K562 (cell line): Measurements from ENCODE around the gene SMAD4. TPM values are rescaled to one million over a fixed set of nuclear protein-coding genes. Genes with fewer than 3 reads are reported as not detected.

Experiments
- ATAC-seq: fragments of 200-7000 bp; cut with Tn5 transposase; 3 replicates; pipeline ENCODE4 v1.9.1; 2020; ENCODE audit warnings: moderate library complexity
- BruUV-seq: library from RNA; stranded (reverse); fragments of 400-500 nt; replicated peaks from 2 replicates; lab custom pipeline; 2021; lab: Mats Ljungman, UMichigan
- CTCF ChIA-PET: fragments of 300-600 bp; formaldehyde crosslinking; extraction: SDS; loops from one replicate; lab custom pipeline; 2021; ENCODE audit warnings: low intra/inter-chr PET ratio; lab: Yijun Ruan, JAX
- POLR2A ChIA-PET: fragments of 300-600, 350-650 bp; sonication (Branson Sonifier 250); formaldehyde crosslinking; extraction: SDS; loops from one replicate; lab custom pipeline; 2021; ENCODE audit warnings: antibody characterized with exemption, inconsistent platforms; lab: Yijun Ruan, JAX
- DNase-seq, 4 experiments: peaks; one replicate each; pipeline versions ENCODE4 v3.0.0 to v3.0.0-alpha.2; 2011 to 2018; ENCODE audit warnings: low spot score in 3 of 4, mixed read lengths in 3 of 4; ENCODE audit errors: extremely low read depth in 1 of 4
- FAIRE-seq: peaks from 2 replicates; lab custom pipeline; 2011; peaks lifted over from hg19 to GRCh38; lab: Jason Lieb, UNC
- H2AFZ ChIP-seq: 2 replicates; pipeline ENCODE4 v1.6.0; 2011; ENCODE audit warnings: low read depth, low read length, control low read depth, inconsistent platforms
- H3K27ac ChIP-seq: fragments of 200-600 bp; 3 replicates; pipeline ENCODE4 v1.8.0; 2011; ENCODE audit warnings: low read depth, mild to moderate bottlenecking, control low read depth, inconsistent platforms, low read length, moderate library complexity, mixed read lengths; ENCODE audit errors: extremely low read depth
- H3K27me3 ChIP-seq, 2 experiments: fragments of 300-600 bp in 1 of 2; 2 replicates in 1 of 2; 3 replicates in 1 of 2; pipeline versions ENCODE4 v1.6.0 to v1.8.0; 2011; ENCODE audit warnings: inconsistent platforms in 2 of 2, low read length in 2 of 2, mild to moderate bottlenecking in 1 of 2, mixed read lengths in 1 of 2, moderate library complexity in 1 of 2; ENCODE audit not compliant: control insufficient read depth in 2 of 2, insufficient read depth in 2 of 2
- H3K36me3 ChIP-seq: fragments of 300-600 bp; 3 replicates; pipeline ENCODE4 v1.8.0; 2011; ENCODE audit warnings: mild to moderate bottlenecking, low read length, inconsistent platforms; ENCODE audit not compliant: control insufficient read depth, insufficient read depth
- H3K4me1 ChIP-seq, 2 experiments: fragments of 200-600 bp in 1 of 2; replicated peaks in 1 of 2; 2 replicates in 1 of 2; 3 replicates in 1 of 2; pipeline versions ENCODE4 v1.5.1 to v1.8.0; 2011; ENCODE audit warnings: inconsistent platforms in 2 of 2, low read length in 2 of 2, mild to moderate bottlenecking in 1 of 2, mixed read lengths in 1 of 2, moderate library complexity in 1 of 2; ENCODE audit not compliant: control insufficient read depth in 2 of 2, insufficient read depth in 2 of 2
- H3K4me2 ChIP-seq: 2 replicates; pipeline ENCODE4 v1.6.1; 2011; ENCODE audit warnings: low read length, control low read depth, inconsistent platforms, mixed read lengths; ENCODE audit not compliant: insufficient read depth
- H3K4me3 ChIP-seq: fragments of 200-600 bp; sonication (generic), shearing (Covaris generic); 2 replicates; pipeline ENCODE4 v1.5.1; 2016; ENCODE audit warnings: control low read depth, inconsistent platforms
- H3K79me2 ChIP-seq: fragments of 200-600 bp; 3 replicates; pipeline ENCODE4 v1.8.0; 2011; ENCODE audit warnings: low read length, inconsistent platforms; ENCODE audit not compliant: control insufficient read depth, insufficient read depth
- H3K9ac ChIP-seq, 2 experiments: 2 replicates each; pipeline versions ENCODE4 v1.6.0 to v1.6.1; 2011; ENCODE audit warnings: low read depth in 2 of 2, low read length in 2 of 2, control low read depth in 1 of 2, inconsistent platforms in 1 of 2, mild to moderate bottlenecking in 1 of 2, mixed read lengths in 1 of 2; ENCODE audit not compliant: insufficient read depth in 1 of 2
- H3K9me1 ChIP-seq: one replicate; pipeline ENCODE4 v1.6.0; 2011; ENCODE audit warnings: inconsistent platforms, mild to moderate bottlenecking, low read length, moderate library complexity; ENCODE audit not compliant: control insufficient read depth, insufficient read depth
- H3K9me3 ChIP-seq: replicated peaks from 2 replicates; pipeline ENCODE4 v1.5.1; 2011; ENCODE audit warnings: low read depth, low read length, inconsistent platforms; ENCODE audit not compliant: control insufficient read depth, insufficient read depth
- H4K20me1 ChIP-seq: replicated peaks from 2 replicates; pipeline ENCODE4 v1.6.1; 2011; ENCODE audit warnings: low read length, inconsistent platforms, mixed read lengths; ENCODE audit not compliant: control insufficient read depth, insufficient read depth
- ATF7 ChIP-seq: fragments of 450-650 bp; IDR thresholded peaks from 2 replicates; pipeline ENCODE4 v1.7.1; 2014; ENCODE audit warnings: mild to moderate bottlenecking, moderate library complexity
- C11orf30 ChIP-seq: fragments of 450-650 bp; IDR thresholded peaks from 2 replicates; pipeline ENCODE4 v1.6.1; 2016; ENCODE audit warnings: low read depth, mild to moderate bottlenecking
- CHD2 ChIP-seq: IDR thresholded peaks from 2 replicates; pipeline ENCODE4 v1.6.1; 2011; ENCODE audit warnings: low read depth, low read length
- CSDE1 ChIP-seq, 2 experiments: fragments of 450-650 bp; IDR thresholded peaks; 2 replicates each; pipeline ENCODE4 v1.6.1; 2016; ENCODE audit warnings: mild to moderate bottlenecking in 1 of 2
- HDAC6 ChIP-seq: IDR thresholded peaks from 2 replicates; pipeline ENCODE4 v1.6.1; 2012; ENCODE audit warnings: low read depth, mild to moderate bottlenecking, control low read depth, inconsistent platforms, low read length, moderate library complexity
- HOXB6 ChIP-seq: fragments of 250-450 bp; sonication (Bioruptor Pico); IDR thresholded peaks from 2 replicates; pipeline ENCODE4 v1.5.1; 2022; ENCODE audit warnings: mild to moderate bottlenecking, borderline replicate concordance
- KDM4B ChIP-seq, 2 experiments: fragments of 450-650 bp in 1 of 2; sonication (generic) in 1 of 2; IDR thresholded peaks; 2 replicates each; pipeline ENCODE4 v1.6.1; 2016 to 2017; ENCODE audit warnings: borderline replicate concordance in 2 of 2, antibody characterized with exemption in 1 of 2, low read depth in 1 of 2, mild to moderate bottlenecking in 1 of 2
- MAFF ChIP-seq: IDR thresholded peaks from 2 replicates; pipeline ENCODE4 v1.6.1; 2012; ENCODE audit warnings: low read length, improper control_type of control experiment
- MAFG ChIP-seq: fragments of 450-650 bp; conservative IDR thresholded peaks from 2 replicates; pipeline ENCODE4 v1.6.1; 2016; ENCODE audit warnings: missing genetic modification characterization, missing compliant biosample characterization
- MAFK ChIP-seq: IDR thresholded peaks from 2 replicates; pipeline ENCODE4 v1.6.1; 2011; ENCODE audit warnings: low read length, improper control_type of control experiment
- MED1 ChIP-seq: sonication (generic); formaldehyde crosslinking; IDR thresholded peaks from 2 replicates; pipeline ENCODE4 v1.8.1; 2023; ENCODE audit warnings: missing genetic modification reagents, borderline replicate concordance
- SAFB2 ChIP-seq: fragments of 200-400 bp; formaldehyde crosslinking; IDR thresholded peaks from 2 replicates; pipeline ENCODE4 v1.6.1; 2018; ENCODE audit warnings: borderline replicate concordance, low read length, low read depth, moderate library complexity; ENCODE audit not compliant: severe bottlenecking
- SIN3B ChIP-seq: fragments of 450-650 bp; IDR thresholded peaks from 2 replicates; pipeline ENCODE4 v1.6.1; 2017; ENCODE audit warnings: low read depth, mild to moderate bottlenecking, moderate library complexity
- ZNF316 ChIP-seq: fragments of 450-650 bp; IDR thresholded peaks from 2 replicates; pipeline ENCODE4 v1.6.1; 2016
- WGBS: fragments of 100-300 bp; shearing (Covaris generic); methylation state at CpG from one replicate; pipeline ENCODE4 v1.1.6; 2016; ENCODE audit warnings: low coverage, mixed read lengths; ENCODE audit not compliant: insufficient coverage; ENCODE audit errors: missing lambda C conversion rate; 5-methylcytosine and 5-hydroxymethylcytosine counted together
- in situ Hi-C: fragments of 300-500 bp; cut with MboI; formaldehyde crosslinking; loops from 4 replicates; pipeline ENCODE4 v1.15.0; 2018; ENCODE audit warnings: inconsistent platforms, mixed read lengths
- intact Hi-C: fragments of 100-400 bp; cut with micrococcal nuclease; formaldehyde crosslinking; loops from 2 replicates; pipeline ENCODE4 v1.14.2; 2022
- polyA plus RNA-seq, 8 experiments: library from polyadenylated mRNA; depleted of rRNA in 4 of 8; stranded (reverse) in 5 of 8; unstranded in 3 of 8; fragments of >200 nt; fragmentation: Nextera tagmentation in 2 of 8; fragmentation: Illumina TruSeq in 1 of 8; extraction: Ambion mirVana in 2 of 8; extraction: Trizol in 1 of 8; gene quantifications; 2 replicates each; pipeline versions ENCODE4 v1.2.1 to v1.2.3, GENCODE V29; 2011 to 2014; ENCODE audit warnings: inconsistent platforms in 1 of 8, missing spikeins in 1 of 8
- total RNA-seq, 7 experiments: library from RNA; depleted of rRNA in 6 of 7; stranded (reverse); fragments of >200 nt in 6 of 7; fragmentation: Illumina TruSeq in 2 of 7; extraction: Trizol in 2 of 7; gene quantifications; 2 replicates each; pipeline versions ENCODE4 v1.2.1 to v1.2.3, GENCODE V29; 2011 to 2021; ENCODE audit warnings: low replicate concordance in 1 of 7
- TF ChIP-seq, protein P1 (sequence below): fragments of 250-450 bp; sonication (Bioruptor Pico); IDR thresholded peaks from 2 replicates; pipeline ENCODE4 v1.8.0; 2021; ENCODE audit warnings: moderate library complexity, mild to moderate bottlenecking, inconsistent platforms

SMAD4 gene
- total and polyA plus RNA-seq, 9 of the 15 experiments (the other 6 are each of a cell fraction or from before 2014, with no cell fraction given) = 5.7 to 55.0 (median 39.4) TPM

DNA sequence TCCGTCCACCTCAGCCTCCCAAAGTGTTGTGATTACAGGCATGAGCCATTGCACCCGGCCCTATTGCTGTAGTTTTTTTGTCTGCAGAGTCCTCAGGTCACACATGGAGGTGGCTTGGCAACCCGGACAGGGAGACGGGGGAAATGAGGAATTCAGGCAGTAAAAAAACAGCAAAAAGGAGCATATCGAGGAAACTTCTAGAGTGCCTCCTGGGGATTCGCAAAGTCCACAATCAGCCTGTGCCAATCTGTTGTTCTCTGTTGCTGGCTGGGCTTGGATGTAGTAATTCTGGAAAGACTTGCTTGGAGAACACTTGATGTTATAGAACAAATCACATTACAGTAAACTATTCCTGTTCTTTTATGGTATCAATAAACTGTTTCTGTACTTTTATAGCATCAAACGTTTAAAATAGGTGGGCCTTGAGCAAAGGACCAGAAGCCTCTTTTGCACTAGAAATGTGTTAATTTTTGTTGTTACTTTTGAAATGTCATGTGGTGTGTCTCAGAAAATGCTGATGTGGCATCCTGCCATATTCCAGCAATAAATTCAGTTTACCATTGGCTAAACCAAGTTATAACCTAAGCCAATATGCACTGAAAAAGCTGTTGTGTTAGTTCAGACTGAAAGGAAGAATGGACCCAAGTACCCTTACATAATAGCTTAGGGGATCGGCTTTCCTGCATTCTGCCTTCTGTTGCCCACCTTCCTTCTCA, 47.8 kb upstream of the SMAD4 start:
- in situ Hi-C loops = no loop called here
- ChIA-PET CTCF (interaction anchor here (0.6 kb wide), 1 partner anchor 162 kb away, joined by 5 read pairs; the partner anchor contains the start of gene MRO), POLR2A (no interaction called here)
- Histone ChIP-seq H3K79me2 (no peaks in the 10 kb centered on the region), H3K9ac (no peak overlapping the region), H2AFZ (no peak overlapping the region), H3K27ac (no peak overlapping the region), H3K27me3 (no peaks in the 10 kb centered on the region), H3K4me3 (no peak overlapping the region), H4K20me1 (no peaks in the 10 kb centered on the region), H3K4me1 (no peaks in the 10 kb centered on the region), H3K9me1 (no peaks in the 10 kb centered on the region), H3K9me3 (peaks cover 2% of the 10 kb centered on the region; the same call in 1 of the 2 replicates), H3K36me3 (0 out of 3 replicates have a peak, but pooled peaks cover 2% of the 10 kb centered on the region)
- 58% methylated on average over 6 of the region's 8 CpGs for WGBS
- intact Hi-C loops = no loop called here
- no peak for DNase-seq
- ATAC-seq = no peak
- no peak for FAIRE-seq
- TF ChIP-seq MAFK (peak; percentile 31; the same call in 1 of the 2 replicates), SAFB2 (no peak), KDM4B (IDR thresholded peaks at IDR 0.05; ENCODE audit: borderline replicate concordance in 2 of 2, low read depth in 1 of 2) (no peak), SIN3B (no peak), C11orf30 (peak; percentile 68), ATF7 (no peak), MED1 (CRISPR knock-in tag) (no peak), MAFF (0 out of 2 replicates have a peak, but pooled peaks have one; percentile 21), MAFG (tag) (peak; percentile 67), ZNF316 (peak; percentile 83), CHD2 (no peak), HDAC6 (no peak), HOXB6 (CRISPR knock-in tag) (no peak), CSDE1 (IDR thresholded peaks at IDR 0.05) (no peak)
- TF ChIP-seq, protein P1, sequence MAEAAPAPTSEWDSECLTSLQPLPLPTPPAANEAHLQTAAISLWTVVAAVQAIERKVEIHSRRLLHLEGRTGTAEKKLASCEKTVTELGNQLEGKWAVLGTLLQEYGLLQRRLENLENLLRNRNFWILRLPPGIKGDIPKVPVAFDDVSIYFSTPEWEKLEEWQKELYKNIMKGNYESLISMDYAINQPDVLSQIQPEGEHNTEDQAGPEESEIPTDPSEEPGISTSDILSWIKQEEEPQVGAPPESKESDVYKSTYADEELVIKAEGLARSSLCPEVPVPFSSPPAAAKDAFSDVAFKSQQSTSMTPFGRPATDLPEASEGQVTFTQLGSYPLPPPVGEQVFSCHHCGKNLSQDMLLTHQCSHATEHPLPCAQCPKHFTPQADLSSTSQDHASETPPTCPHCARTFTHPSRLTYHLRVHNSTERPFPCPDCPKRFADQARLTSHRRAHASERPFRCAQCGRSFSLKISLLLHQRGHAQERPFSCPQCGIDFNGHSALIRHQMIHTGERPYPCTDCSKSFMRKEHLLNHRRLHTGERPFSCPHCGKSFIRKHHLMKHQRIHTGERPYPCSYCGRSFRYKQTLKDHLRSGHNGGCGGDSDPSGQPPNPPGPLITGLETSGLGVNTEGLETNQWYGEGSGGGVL = no peak
- TF ChIP-seq, all 486 proteins: peak for 5
- H3K4me2 ChIP-seq = no peak overlapping the region
- no TSS peak for BruUV-seq
